Measurements from ENCODE around the gene SPTBN4.

GRCh38 chr19:40507892-40508291 is 41.1 kb downstream of the SPTBN4 start:
- TF ChIP-seq CTCF (IDR thresholded peaks at IDR 0.05; ENCODE audit: poor library complexity) (no peak), EZH2phosphoT487 (IDR thresholded peaks at IDR 0.05; ENCODE audit: low read depth, severe bottlenecking, unreplicated experiment) (no peak), EZH2 (IDR thresholded peaks at IDR 0.05; ENCODE audit: borderline replicate concordance) (no peak)
